Endothelial cell (in vitro differentiated cells): ENCODE data around the gene CDH15. TPM values are rescaled to one million over a fixed set of nuclear protein-coding genes. Genes with fewer than 3 reads are reported as not detected.
"Not testable (repeated sequence)": the region's sequence is repeated elsewhere in the genome, so short reads cannot be mapped to it uniquely, and the experiment has no call there.

Experiments used
- DNase-seq: peaks from one replicate; pipeline ENCODE4 v3.0.0; 2021; ENCODE audit warnings: low spot score
- H3K27ac Mint-ChIP-seq: one replicate; pipeline ENCODE4 v1.8.0; 2021; ENCODE audit warnings: mixed read lengths, inconsistent platforms; ENCODE audit not compliant: unreplicated experiment
- H3K27me3 Mint-ChIP-seq: one replicate; pipeline ENCODE4 v1.8.0; 2021; ENCODE audit warnings: mild to moderate bottlenecking, moderate library complexity, mixed read lengths, inconsistent platforms; ENCODE audit not compliant: unreplicated experiment
- H3K36me3 Mint-ChIP-seq: one replicate; pipeline ENCODE4 v1.8.0; 2021; ENCODE audit warnings: mild to moderate bottlenecking, low read depth, mixed read lengths, inconsistent platforms; ENCODE audit not compliant: unreplicated experiment
- H3K4me1 Mint-ChIP-seq: one replicate; pipeline ENCODE4 v1.8.0; 2021; ENCODE audit warnings: mild to moderate bottlenecking, mixed read lengths, inconsistent platforms; ENCODE audit not compliant: unreplicated experiment
- H3K4me3 Mint-ChIP-seq: one replicate; pipeline ENCODE4 v1.8.0; 2021; ENCODE audit warnings: mild to moderate bottlenecking, mixed read lengths, inconsistent platforms; ENCODE audit not compliant: unreplicated experiment
- H3K9me3 Mint-ChIP-seq: one replicate; pipeline ENCODE4 v1.8.0; 2021; ENCODE audit warnings: mixed read lengths, inconsistent platforms; ENCODE audit not compliant: unreplicated experiment
- CTCF ChIP-seq: fragments of 200-600 bp; sonication (generic); IDR thresholded peaks from one replicate; pipeline ENCODE4 v1.5.0; 2021; ENCODE audit warnings: antibody characterized with exemption; ENCODE audit not compliant: unreplicated experiment
- total RNA-seq: library from RNA; stranded (reverse); fragmentation: NEBNext Ultra II Directional; extraction: Animal tissue kit (Norgen Biotek cat#: 25700); gene quantifications from one replicate; pipeline ENCODE4 v1.2.1, GENCODE V29; 2021; ENCODE audit not compliant: unreplicated experiment

The CDH15 gene
- total RNA-seq, 1 donor from 2014 or later, result not detected

- no peak overlapping the region for H3K27ac Mint-ChIP-seq
- peaks cover 18% of the 10 kb centered on the region for H3K27me3 Mint-ChIP-seq
- TF ChIP-seq CTCF, result no peak
- no peak for DNase-seq
- H3K36me3 Mint-ChIP-seq, result no peaks in the 10 kb centered on the region
- H3K4me3 Mint-ChIP-seq, result no peak overlapping the region
- no peaks in the 10 kb centered on the region for H3K9me3 Mint-ChIP-seq
- peaks cover 4% of the 10 kb centered on the region for H3K4me1 Mint-ChIP-seq
These were observed 13.6 kb downstream of the CDH15 start for GRCh38 chr16:89184933-89185794.

- not testable (repeated sequence) for H3K4me1 Mint-ChIP-seq, DNase-seq
These were observed 14.5 kb downstream of the CDH15 start for GRCh38 chr16:89185887-89186592.

GRCh38 chr16:89186593-89187031, 15.1 kb downstream of the CDH15 start:
- not testable (repeated sequence) for H3K9me3 Mint-ChIP-seq, DNase-seq, H3K4me3 Mint-ChIP-seq, H3K27ac Mint-ChIP-seq, H3K4me1 Mint-ChIP-seq, H3K36me3 Mint-ChIP-seq
- peaks cover 19% of the 10 kb centered on the region for H3K27me3 Mint-ChIP-seq

More at GRCh38 chr16:89185887-89186592, 14.5 kb downstream of the CDH15 start:
- peaks cover 19% of the 10 kb centered on the region for H3K27me3 Mint-ChIP-seq
- not testable (repeated sequence) for H3K36me3 Mint-ChIP-seq, H3K27ac Mint-ChIP-seq, H3K4me3 Mint-ChIP-seq, H3K9me3 Mint-ChIP-seq

- no peak overlapping the region for H3K4me3 Mint-ChIP-seq
- H3K27ac Mint-ChIP-seq, result no peak overlapping the region
- DNase-seq, result no peak
- TF ChIP-seq CTCF, result no peak
- H3K4me1 Mint-ChIP-seq, result peaks cover 4% of the 10 kb centered on the region
- no peaks in the 10 kb centered on the region for H3K9me3 Mint-ChIP-seq
- peaks cover 19% of the 10 kb centered on the region for H3K27me3 Mint-ChIP-seq
- H3K36me3 Mint-ChIP-seq, result no peaks in the 10 kb centered on the region
These were observed 15.7 kb downstream of the CDH15 start for GRCh38 chr16:89187032-89187769.

GRCh38 chr16:89187770-89188392, 16.3 kb downstream of the CDH15 start:
- no peaks in the 10 kb centered on the region for H3K9me3 Mint-ChIP-seq
- no peak for TF ChIP-seq CTCF
- H3K36me3 Mint-ChIP-seq, result no peaks in the 10 kb centered on the region
- no peak overlapping the region for H3K27ac Mint-ChIP-seq
- peaks cover 4% of the 10 kb centered on the region for H3K4me1 Mint-ChIP-seq
- peak; percentile 9 for DNase-seq
- no peak overlapping the region for H3K4me3 Mint-ChIP-seq
- H3K27me3 Mint-ChIP-seq, result peaks cover 19% of the 10 kb centered on the region

GRCh38 chr16:89188471-89189357, 17.2 kb downstream of the CDH15 start:
- not testable (repeated sequence) for H3K9me3 Mint-ChIP-seq, H3K36me3 Mint-ChIP-seq, H3K4me3 Mint-ChIP-seq, DNase-seq, H3K4me1 Mint-ChIP-seq, H3K27ac Mint-ChIP-seq
- H3K27me3 Mint-ChIP-seq, result peaks cover 15% of the 10 kb centered on the region
